Measurements from ENCODE around the gene ME2. TPM values are rescaled to one million over a fixed set of nuclear protein-coding genes. Genes with fewer than 3 reads are reported as not detected.
"Not testable (repeated sequence)": the region's sequence is repeated elsewhere in the genome, so short reads cannot be mapped to it uniquely, and the experiment has no call there.

The ME2 gene
- total and polyA plus RNA-seq, 12 donors: 21.7 to 104 (median 72.5) TPM

- peak overlapping the region in 2 of 10 donors; percentile 17 to 99 for H3K27ac ChIP-seq
- TF ChIP-seq, protein P1, sequence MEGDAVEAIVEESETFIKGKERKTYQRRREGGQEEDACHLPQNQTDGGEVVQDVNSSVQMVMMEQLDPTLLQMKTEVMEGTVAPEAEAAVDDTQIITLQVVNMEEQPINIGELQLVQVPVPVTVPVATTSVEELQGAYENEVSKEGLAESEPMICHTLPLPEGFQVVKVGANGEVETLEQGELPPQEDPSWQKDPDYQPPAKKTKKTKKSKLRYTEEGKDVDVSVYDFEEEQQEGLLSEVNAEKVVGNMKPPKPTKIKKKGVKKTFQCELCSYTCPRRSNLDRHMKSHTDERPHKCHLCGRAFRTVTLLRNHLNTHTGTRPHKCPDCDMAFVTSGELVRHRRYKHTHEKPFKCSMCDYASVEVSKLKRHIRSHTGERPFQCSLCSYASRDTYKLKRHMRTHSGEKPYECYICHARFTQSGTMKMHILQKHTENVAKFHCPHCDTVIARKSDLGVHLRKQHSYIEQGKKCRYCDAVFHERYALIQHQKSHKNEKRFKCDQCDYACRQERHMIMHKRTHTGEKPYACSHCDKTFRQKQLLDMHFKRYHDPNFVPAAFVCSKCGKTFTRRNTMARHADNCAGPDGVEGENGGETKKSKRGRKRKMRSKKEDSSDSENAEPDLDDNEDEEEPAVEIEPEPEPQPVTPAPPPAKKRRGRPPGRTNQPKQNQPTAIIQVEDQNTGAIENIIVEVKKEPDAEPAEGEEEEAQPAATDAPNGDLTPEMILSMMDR (IDR thresholded peaks at IDR 0.05): no peak
- H3K36me3 ChIP-seq: peaks cover 0 to 10% (median 0%) of the 10 kb centered on the region in 9 donors
- DNase-seq: peak; percentile 26 to 43
- WGBS, 2 donors: 25 to 30% methylated on average over 2 of the region's 2 CpGs
- peaks cover 0 to 35% (median 22%) of the 10 kb centered on the region in 9 donors for H3K4me1 ChIP-seq
- ATAC-seq: peak in 1 of 8 donors; percentile 24
- H3K4me3 ChIP-seq: no peak overlapping the region
- H3K9me3 ChIP-seq: no peaks in the 10 kb centered on the region
- intact Hi-C loops (cut with DNase I): no loop called here
- H3K27me3 ChIP-seq: no peaks in the 10 kb centered on the region
These were observed 91.1 kb downstream of the ME2 start for GRCh38 chr18:50970006-50970405.

- Histone ChIP-seq H3K36me3 (peaks cover 0 to 34% (median 22%) of the 10 kb centered on the region in 9 donors), H3K4me1 (peaks cover 0 to 33% (median 22%) of the 10 kb centered on the region in 9 donors)
- H3K4me3 ChIP-seq; H3K9me3 ChIP-seq; H3K27ac ChIP-seq; intact Hi-C loops (cut with DNase I); ATAC-seq; H3K27me3 ChIP-seq; DNase-seq: not testable (repeated sequence)
- 85 to 91% methylated on average over 5 of the region's 5 CpGs for WGBS, 2 donors
These were observed 93.5 kb downstream of the ME2 start for GRCh38 chr18:50972404-50972803.

GRCh38 chr18:50973367-50974126, 94.6 kb downstream of the ME2 start:
- H3K4me3 ChIP-seq: no peak overlapping the region

GRCh38 chr18:50977037-50977760, 98.3 kb downstream of the ME2 start:
- intact Hi-C loops (cut with DNase I): no loop called here
- peaks cover 0 to 12% (median 0%) of the 10 kb centered on the region in 11 donors for H3K9me3 ChIP-seq
- no peaks in the 10 kb centered on the region for H3K27me3 ChIP-seq
- H3K4me1 ChIP-seq: peaks cover 0 to 9% (median 0%) of the 10 kb centered on the region in 9 donors
- H3K36me3 ChIP-seq: peaks cover 0 to 68% (median 43%) of the 10 kb centered on the region in 9 donors
- no peak overlapping the region for H3K4me3 ChIP-seq
- ATAC-seq: no peak
- H3K27ac ChIP-seq: no peak overlapping the region
- 95 to 97% methylated on average over 5 of the region's 5 CpGs for WGBS, 2 donors
- DNase-seq: no peak
- TF ChIP-seq, protein P1 (IDR thresholded peaks at IDR 0.05): no peak

More at GRCh38 chr18:50973367-50974126, 94.6 kb downstream of the ME2 start:
- Histone ChIP-seq H3K36me3 (peaks cover 0 to 45% (median 30%) of the 10 kb centered on the region in 9 donors), H3K27me3 (no peaks in the 10 kb centered on the region), H3K4me1 (peaks cover 0 to 28% (median 20%) of the 10 kb centered on the region in 9 donors), H3K9me3 (peaks cover 0 to 12% (median 0%) of the 10 kb centered on the region in 11 donors), H3K27ac (no peak overlapping the region)
- 81 to 86% methylated on average over 4 of the region's 4 CpGs for WGBS, 2 donors
- peak in 6 of 8 donors; percentile 43 to 93 (median 68) for ATAC-seq
- intact Hi-C loops (cut with DNase I): no loop called here
- TF ChIP-seq, protein P1 (IDR thresholded peaks at IDR 0.05): no peak
- DNase-seq: no peak

Measured in heart right ventricle (tissue), 16 donors.